H1 (cell line): ENCODE measurements around the gene SUB1. TPM values are rescaled to one million over a fixed set of nuclear protein-coding genes. Genes with fewer than 3 reads are reported as not detected.

Experiments used
- CTCF ChIA-PET: fragments of 300-600 bp; sonication (Branson Sonifier 250); formaldehyde crosslinking; loops from one replicate; lab custom pipeline; 2021; ENCODE audit not compliant: partially characterized antibody; lab: Charles Lee
- POLR2A ChIA-PET: fragments of 300-600 bp; sonication (Branson Sonifier 250); formaldehyde crosslinking; loops from one replicate; lab custom pipeline; 2021; ENCODE audit warnings: inconsistent platforms; ENCODE audit not compliant: partially characterized antibody; lab: Charles Lee
- DNase-seq, 2 experiments: peaks; one replicate each; pipeline versions ENCODE4 v3.0.0 to v3.0.0-alpha.2; 2010 to 2022; ENCODE audit warnings: low spot score in 2 of 2, low read depth in 1 of 2, mixed read lengths in 1 of 2
- FAIRE-seq: peaks from 2 replicates; lab custom pipeline; 2011; peaks lifted over from hg19 to GRCh38; lab: Jason Lieb, UNC
- H2AFZ ChIP-seq: 2 replicates; pipeline ENCODE4 v1.8.1; 2012; ENCODE audit warnings: low read length, inconsistent platforms
- H2AK5ac ChIP-seq: 2 replicates; pipeline ENCODE4 v1.6.1; 2013; ENCODE audit warnings: low read depth, low read length
- H2BK120ac ChIP-seq: replicated peaks from 2 replicates; pipeline ENCODE3; 2013; ENCODE audit warnings: low read depth, low read length, inconsistent platforms
- H2BK12ac ChIP-seq: 2 replicates; pipeline ENCODE4 v1.6.1; 2013; ENCODE audit warnings: low read depth, low read length
- H2BK15ac ChIP-seq: 2 replicates; pipeline ENCODE4 v1.6.1; 2013; ENCODE audit warnings: low read length
- H2BK20ac ChIP-seq: 2 replicates; pipeline ENCODE4 v1.6.1; 2013; ENCODE audit warnings: low read length
- H2BK5ac ChIP-seq: 2 replicates; pipeline ENCODE4 v1.6.1; 2013; ENCODE audit warnings: low read depth, low read length
- H3K14ac ChIP-seq: 2 replicates; pipeline ENCODE4 v1.6.1; 2013; ENCODE audit warnings: inconsistent platforms; ENCODE audit not compliant: insufficient read length
- H3K18ac ChIP-seq: 2 replicates; pipeline ENCODE4 v1.6.1; 2013; ENCODE audit warnings: low read length; ENCODE audit errors: extremely low read depth
- H3K23ac ChIP-seq: 2 replicates; pipeline ENCODE4 v1.6.1; 2013; ENCODE audit warnings: inconsistent platforms; ENCODE audit not compliant: insufficient read length
- H3K23me2 ChIP-seq: 2 replicates; pipeline ENCODE4 v1.6.1; 2013; ENCODE audit warnings: low read depth, low read length
- H3K27ac ChIP-seq: 2 replicates; pipeline ENCODE4 v1.6.1; 2011; ENCODE audit warnings: low read depth, low read length, inconsistent platforms
- H3K27me3 ChIP-seq, 4 experiments: replicated peaks in 1 of 4; 1 replicate in 1 of 4; 2 replicates in 3 of 4; pipeline versions ENCODE4 v1.6.1 to v1.8.1; 2011 to 2013; ENCODE audit warnings: low read length in 3 of 4, mild to moderate bottlenecking in 3 of 4, inconsistent platforms in 2 of 4, mixed read lengths in 2 of 4, moderate library complexity in 1 of 4; ENCODE audit not compliant: control insufficient read depth in 3 of 4, insufficient read depth in 3 of 4; ENCODE audit errors: extremely low read depth in 1 of 4
- H3K36me3 ChIP-seq, 4 experiments: 2 replicates each; pipeline versions ENCODE4 v1.6.1 to v1.8.1; 2011 to 2013; ENCODE audit warnings: mild to moderate bottlenecking in 4 of 4, low read length in 3 of 4, moderate library complexity in 2 of 4, control low read depth in 1 of 4, inconsistent platforms in 1 of 4; ENCODE audit not compliant: insufficient read depth in 4 of 4, control insufficient read depth in 2 of 4
- H3K4ac ChIP-seq: replicated peaks from 2 replicates; pipeline ENCODE3; 2013; ENCODE audit warnings: low read length, low read depth, mixed read lengths, inconsistent platforms; ENCODE audit not compliant: insufficient read length
- H3K4me1 ChIP-seq, 4 experiments: replicated peaks in 1 of 4; 1 replicate in 1 of 4; 2 replicates in 3 of 4; pipeline versions ENCODE4 v1.6.1 to v1.8.1; 2011 to 2013; ENCODE audit warnings: low read length in 3 of 4, inconsistent platforms in 2 of 4, mixed read lengths in 1 of 4; ENCODE audit not compliant: insufficient read depth in 4 of 4, control insufficient read depth in 3 of 4
- H3K4me2 ChIP-seq, 2 experiments: 2 replicates each; pipeline versions ENCODE4 v1.6.1 to v1.8.1; 2011 to 2013; ENCODE audit warnings: low read depth in 2 of 2, low read length in 2 of 2, control low read depth in 1 of 2, inconsistent platforms in 1 of 2, mild to moderate bottlenecking in 1 of 2; ENCODE audit not compliant: insufficient read depth in 1 of 2
- H3K4me3 ChIP-seq, 4 experiments: fragments of 200-600, 300-600 bp in 1 of 4; sonication (generic), shearing (Covaris generic), sonication (Bioruptor Twin) in 1 of 4; 2 replicates each; pipeline versions ENCODE4 v1.5.1 to v1.8.1; 2011 to 2016; ENCODE audit warnings: low read length in 4 of 4, low read depth in 3 of 4, control low read depth in 2 of 4, inconsistent platforms in 2 of 4, mild to moderate bottlenecking in 2 of 4, mixed read lengths in 1 of 4, moderate library complexity in 1 of 4; ENCODE audit not compliant: insufficient read depth in 2 of 4; ENCODE audit errors: extremely low read depth in 1 of 4
- H3K56ac ChIP-seq: replicated peaks from 2 replicates; pipeline ENCODE3; 2013; ENCODE audit warnings: low read depth, mild to moderate bottlenecking, mixed read lengths, low read length, inconsistent platforms; ENCODE audit not compliant: insufficient read length
- H3K79me1 ChIP-seq: 2 replicates; pipeline ENCODE4 v1.6.1; 2013; ENCODE audit warnings: low read depth, low read length, control low read depth
- H3K79me2 ChIP-seq, 2 experiments: 2 replicates each; pipeline versions ENCODE4 v1.6.1 to v1.8.1; 2012 to 2013; ENCODE audit warnings: low read length in 2 of 2, mild to moderate bottlenecking in 2 of 2, inconsistent platforms in 1 of 2; ENCODE audit not compliant: insufficient read depth in 2 of 2, control insufficient read depth in 1 of 2
- H3K9ac ChIP-seq, 4 experiments: replicated peaks in 1 of 4; 1 replicate in 1 of 4; 2 replicates in 3 of 4; pipeline versions ENCODE4 v1.6.1 to v1.8.1; 2011 to 2013; ENCODE audit warnings: low read depth in 3 of 4, low read length in 3 of 4, control low read depth in 2 of 4, mild to moderate bottlenecking in 2 of 4, moderate library complexity in 2 of 4, inconsistent platforms in 1 of 4; ENCODE audit errors: extremely low read depth in 1 of 4
- H3K9me3 ChIP-seq, 2 experiments: 2 replicates each; pipeline versions ENCODE4 v1.6.1 to v1.8.1; 2012 to 2013; ENCODE audit warnings: mild to moderate bottlenecking in 2 of 2, moderate library complexity in 2 of 2, control low read depth in 1 of 2, inconsistent platforms in 1 of 2, low read depth in 1 of 2, low read length in 1 of 2, mixed read lengths in 1 of 2; ENCODE audit not compliant: insufficient read depth in 2 of 2
- H4K20me1 ChIP-seq, 2 experiments: replicated peaks in 1 of 2; 2 replicates each; pipeline versions ENCODE3 to v1.8.1; 2011 to 2013; ENCODE audit warnings: inconsistent platforms in 2 of 2, low read length in 2 of 2, mild to moderate bottlenecking in 1 of 2; ENCODE audit not compliant: insufficient read depth in 2 of 2, control insufficient read depth in 1 of 2
- H4K5ac ChIP-seq: 2 replicates; pipeline ENCODE4 v1.6.1; 2013; ENCODE audit warnings: low read length, low read depth, mixed read lengths, inconsistent platforms; ENCODE audit not compliant: insufficient read length
- H4K8ac ChIP-seq: 2 replicates; pipeline ENCODE4 v1.8.0; 2013; ENCODE audit warnings: mild to moderate bottlenecking, moderate library complexity, low read length, inconsistent platforms; ENCODE audit not compliant: insufficient read depth; ENCODE audit errors: extremely low read depth
- H4K91ac ChIP-seq: replicated peaks from 2 replicates; pipeline ENCODE3; 2013; ENCODE audit warnings: low read length, mixed read lengths, inconsistent platforms; ENCODE audit not compliant: insufficient read length
- ASH2L ChIP-seq: fragments of 200-600, 300-600 bp; sonication (generic); IDR thresholded peaks from one replicate; pipeline ENCODE4 v1.7.1; 2017; ENCODE audit warnings: low read length
- ATF2 ChIP-seq: IDR thresholded peaks from 2 replicates; pipeline ENCODE4 v1.6.1; 2012; ENCODE audit warnings: low read length, inconsistent platforms
- CEBPB ChIP-seq: IDR thresholded peaks from 2 replicates; pipeline ENCODE4 v1.6.1; 2012; ENCODE audit warnings: low read depth, low read length
- JUND ChIP-seq: IDR thresholded peaks from 2 replicates; pipeline ENCODE4 v1.6.1; 2011; ENCODE audit warnings: mild to moderate bottlenecking, improper control_type of control experiment, low read length
- PHF8 ChIP-seq: fragments of 200-600 bp; sonication (generic); conservative IDR thresholded peaks from 2 replicates; pipeline ENCODE4 v1.7.1; 2012; ENCODE audit warnings: low read depth, mild to moderate bottlenecking, inconsistent platforms, low read length, moderate library complexity
- RFX5 ChIP-seq: IDR thresholded peaks from 2 replicates; pipeline ENCODE4 v1.6.1; 2011; ENCODE audit warnings: low read depth, low read length, improper control_type of control experiment, borderline replicate concordance
- TAF1 ChIP-seq: IDR thresholded peaks from 2 replicates; pipeline ENCODE4 v1.6.1; 2011; ENCODE audit warnings: mild to moderate bottlenecking, low read depth, low read length
- TAF7 ChIP-seq: optimal IDR thresholded peaks from 2 replicates; pipeline ENCODE3; 2011; ENCODE audit warnings: low read depth, mild to moderate bottlenecking, inconsistent platforms, low read length, moderate library complexity, borderline replicate concordance
- TCF12 ChIP-seq: IDR thresholded peaks from 2 replicates; pipeline ENCODE4 v1.6.1; 2011; ENCODE audit warnings: low read depth, mild to moderate bottlenecking, low read length
- TEAD4 ChIP-seq: IDR thresholded peaks from 2 replicates; pipeline ENCODE4 v1.6.1; 2012; ENCODE audit warnings: low read depth, low read length, inconsistent platforms, mixed read lengths
- WGBS, 2 experiments: shearing (Covaris generic) in 1 of 2; methylation state at CpG; one replicate each; pipeline versions ENCODE4 v1.1.6 to v1.1.7; 2013 to 2015; ENCODE audit warnings: low lambda C conversion rate in 2 of 2, mixed read lengths in 2 of 2, inconsistent platforms in 1 of 2, low coverage in 1 of 2, missing lambda C conversion rate in 1 of 2; ENCODE audit not compliant: insufficient replicate concordance in 2 of 2, insufficient coverage in 1 of 2, insufficient read length in 1 of 2; ENCODE audit errors: extremely low coverage in 1 of 2, missing lambda C conversion rate in 1 of 2; 5-methylcytosine and 5-hydroxymethylcytosine counted together
- polyA plus RNA-seq, 7 experiments: library from polyadenylated mRNA; depleted of rRNA in 3 of 7; stranded (reverse) in 5 of 7; unstranded in 2 of 7; fragments of >200 nt in 5 of 7; fragments of 200-250 nt in 2 of 7; gene quantifications; 1 replicate in 5 of 7; 2 replicates in 1 of 7; 4 replicates in 1 of 7; pipeline versions ENCODE4 v1.2.1 to v1.2.3, GENCODE V29; 2011 to 2013; ENCODE audit warnings: missing spikeins in 2 of 7, mixed read lengths in 2 of 7
- total RNA-seq: library from RNA; stranded (reverse); fragmentation: NEBNext Ultra II Directional; extraction: Animal tissue kit (Norgen Biotek cat#: 25700); gene quantifications from 2 replicates; pipeline ENCODE4 v1.2.1, GENCODE V29; 2021

SUB1 gene
- total and polyA plus RNA-seq, 2 of the 8 experiments (the other 6 are each of a cell fraction or from before 2014, with no cell fraction given): 83.9 to 325 TPM

GRCh38 chr5:32621256-32621655 is 35.9 kb downstream of the SUB1 start:
- Histone ChIP-seq H2BK120ac (no peak overlapping the region), H3K4me1 (no peaks in the 10 kb centered on the region), H3K14ac (no peak overlapping the region), H3K9ac (no peak overlapping the region), H3K27ac (no peak overlapping the region), H2BK15ac (no peak overlapping the region), H3K56ac (no peak overlapping the region), H2BK5ac (no peak overlapping the region), H3K79me2 (no peaks in the 10 kb centered on the region), H4K20me1 (no peaks in the 10 kb centered on the region), H3K18ac (no peak overlapping the region), H3K23ac (no peak overlapping the region), H3K4ac (no peak overlapping the region), H3K27me3 (no peaks in the 10 kb centered on the region), H3K36me3 (no peaks in the 10 kb centered on the region), H3K4me3 (no peak overlapping the region), H3K4me2 (no peak overlapping the region), H3K23me2 (no peaks in the 10 kb centered on the region), H4K8ac (no peak overlapping the region), H2BK12ac (no peak overlapping the region), H3K9me3 (0 out of 4 replicates have a peak, but pooled peaks cover 0 to 2% of the 10 kb centered on the region in 2 experiments), H2BK20ac (no peak overlapping the region), H3K79me1 (no peaks in the 10 kb centered on the region), H2AFZ (no peak overlapping the region), H4K91ac (no peak overlapping the region), H2AK5ac (no peak overlapping the region), H4K5ac (no peak overlapping the region)
- DNase-seq: no peak
- ChIA-PET POLR2A (interaction anchor here (1.4 kb wide), 1 partner anchor 9 kb away, joined by 4 read pairs; no protein-coding TSS in a partner anchor), CTCF (interaction anchor here (0.6 to 1.5 kb wide), 6 partner anchors 9 to 801 kb away, joined by 3 to 6 read pairs (median 4); no protein-coding TSS in a partner anchor)
- WGBS, 2 experiments: 76 to 80% methylated on average over 1 to 8 of the region's 8 CpGs
- no peak for FAIRE-seq
- TF ChIP-seq TEAD4 (no peak), TAF1 (no peak), ATF2 (no peak), JUND (no peak), ASH2L (no peak), TCF12 (no peak), PHF8 (no peak), CEBPB (no peak), RFX5 (no peak), TAF7 (no peak)
